Activated CD4-positive, alpha-beta T cell treated with anti-CD3 and anti-CD28 coated beads, Interleukin-2, amount 10 ng/mL, durations not matched to agents 7 days and 5 days (primary cell): Measurements from ENCODE around the gene ARHGEF17. TPM values are rescaled to one million over a fixed set of nuclear protein-coding genes. Genes with fewer than 3 reads are reported as not detected.

Experiments used
- CTCF ChIA-PET: fragments of 350-600 bp; sonication (Branson Sonifier 250); formaldehyde crosslinking; loops from one replicate; lab custom pipeline; 2021; ENCODE audit warnings: antibody characterized with exemption; lab: Charles Lee
- POLR2A ChIA-PET: fragments of 350-600 bp; sonication (Branson Sonifier 250); formaldehyde crosslinking; loops from one replicate; lab custom pipeline; 2021; ENCODE audit warnings: antibody characterized with exemption; lab: Charles Lee
- DNase-seq: peaks from one replicate; pipeline ENCODE4 v3.0.0-alpha.2; 2020
- H3K27ac Mint-ChIP-seq: one replicate; pipeline ENCODE4 v1.8.0; 2021; ENCODE audit warnings: mild to moderate bottlenecking, moderate library complexity, mixed read lengths
- H3K27me3 Mint-ChIP-seq: one replicate; pipeline ENCODE4 v1.8.0; 2021; ENCODE audit warnings: mixed read lengths
- H3K36me3 Mint-ChIP-seq: one replicate; pipeline ENCODE4 v1.8.0; 2021; ENCODE audit warnings: low read depth, mixed read lengths
- H3K4me1 Mint-ChIP-seq: one replicate; pipeline ENCODE4 v1.8.0; 2021; ENCODE audit warnings: mixed read lengths
- H3K4me3 Mint-ChIP-seq: one replicate; pipeline ENCODE4 v1.8.0; 2021; ENCODE audit warnings: mild to moderate bottlenecking, moderate library complexity, mixed read lengths
- H3K9me3 Mint-ChIP-seq: one replicate; pipeline ENCODE4 v1.8.0; 2021; ENCODE audit warnings: mixed read lengths
- total RNA-seq, 2 experiments: library from RNA; stranded (reverse); gene quantifications; one replicate each; pipeline ENCODE4 v1.2.3, GENCODE V29; 2021

ARHGEF17 gene
- total RNA-seq, 2 experiments from 2014 or later = not detected

DNA sequence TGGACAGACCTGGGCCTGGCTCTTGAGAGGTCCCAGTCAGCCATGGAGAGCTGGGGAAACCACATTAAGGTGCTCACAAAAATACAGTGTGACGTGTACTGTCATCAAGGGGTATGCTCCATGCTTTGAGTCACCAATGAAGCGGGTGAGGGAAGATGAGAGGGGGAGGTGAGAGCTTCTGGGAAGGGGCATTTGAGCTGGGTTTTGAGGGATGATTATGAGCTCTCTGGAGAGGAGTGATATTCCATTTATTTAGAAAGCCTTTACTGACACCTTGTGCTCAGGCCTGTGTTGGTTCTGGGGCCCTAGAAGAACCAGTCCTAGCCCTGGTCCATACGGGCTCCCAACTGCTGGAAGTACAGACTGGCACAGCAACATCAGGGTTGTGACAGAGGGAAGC, 10.4 kb upstream of the ARHGEF17 start:
- ChIA-PET POLR2A (no interaction called here), CTCF (interaction anchor here (0.8 to 2.4 kb wide), 7 partner anchors 9 to 95 kb away, joined by 3 to 7 read pairs (median 5); no protein-coding TSS in a partner anchor)
- Mint-ChIP-seq H3K27me3 (peaks cover 4% of the 10 kb centered on the region), H3K36me3 (no peaks in the 10 kb centered on the region), H3K4me3 (no peak overlapping the region), H3K9me3 (no peaks in the 10 kb centered on the region), H3K4me1 (no peaks in the 10 kb centered on the region), H3K27ac (no peak overlapping the region)
- no peak for DNase-seq

DNA sequence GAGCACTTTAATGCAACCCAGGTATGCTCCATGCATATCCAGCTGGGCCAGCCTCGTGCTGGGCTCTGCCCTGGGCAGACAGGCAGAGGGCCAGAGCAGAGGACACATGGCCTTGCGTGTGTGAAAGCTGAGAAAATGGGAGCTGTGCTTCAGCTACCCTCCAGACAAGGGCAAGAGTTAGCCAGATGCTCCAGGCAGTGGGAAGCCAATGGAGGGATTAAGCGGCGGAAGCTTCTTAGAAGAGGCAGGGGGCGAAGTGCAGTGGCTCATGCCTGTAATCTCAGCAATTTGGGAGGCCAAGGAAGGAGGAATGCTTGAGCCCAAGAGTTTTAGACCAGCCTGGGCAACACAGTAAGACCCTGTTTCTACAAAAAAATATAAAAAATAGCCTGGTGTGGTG, 9.8 kb upstream of the ARHGEF17 start:
- no peak overlapping the region for H3K4me3 Mint-ChIP-seq
- H3K27me3 Mint-ChIP-seq = peaks cover 9% of the 10 kb centered on the region
- no peaks in the 10 kb centered on the region for H3K36me3 Mint-ChIP-seq
- no peak overlapping the region for H3K27ac Mint-ChIP-seq
- no peaks in the 10 kb centered on the region for H3K4me1 Mint-ChIP-seq
- DNase-seq = no peak
- H3K9me3 Mint-ChIP-seq = no peaks in the 10 kb centered on the region
- ChIA-PET CTCF (interaction anchor here (0.6 to 2.4 kb wide), 7 partner anchors 8 to 772 kb away, joined by 3 to 7 read pairs (median 5); partner anchors contain the start of gene ARHGEF17), POLR2A (no interaction called here)

DNA sequence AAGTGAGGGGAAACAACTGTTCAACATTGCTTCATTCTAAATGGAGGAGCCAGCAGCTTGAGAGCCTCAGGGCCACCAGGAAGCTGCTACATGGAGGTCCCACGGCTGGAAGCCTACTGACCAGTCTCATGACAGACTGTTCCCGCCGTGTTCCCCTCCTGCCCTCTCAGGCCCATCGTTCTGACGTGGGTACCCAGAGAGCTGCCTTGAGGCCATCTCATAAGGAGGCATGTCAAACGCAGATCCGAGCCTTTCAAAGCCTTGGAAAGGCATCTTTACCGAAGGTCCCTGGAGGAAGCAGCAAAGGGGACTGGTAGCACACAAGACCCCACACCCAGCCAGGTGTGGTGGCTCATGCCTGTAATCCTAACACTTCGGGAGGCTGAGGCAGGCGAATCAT, 8.3 kb upstream of the ARHGEF17 start:
- no peaks in the 10 kb centered on the region for H3K9me3 Mint-ChIP-seq
- H3K36me3 Mint-ChIP-seq = no peaks in the 10 kb centered on the region
- H3K27ac Mint-ChIP-seq = no peak overlapping the region
- no peak for DNase-seq
- peaks cover 9% of the 10 kb centered on the region for H3K27me3 Mint-ChIP-seq
- POLR2A ChIA-PET = no interaction called here
- CTCF ChIA-PET = interaction anchor here (0.8 to 2.4 kb wide), 3 partner anchors 13 to 36 kb away, joined by 3 to 7 read pairs (median 4); no protein-coding TSS in a partner anchor
- H3K4me3 Mint-ChIP-seq = no peak overlapping the region
- H3K4me1 Mint-ChIP-seq = no peaks in the 10 kb centered on the region

DNA sequence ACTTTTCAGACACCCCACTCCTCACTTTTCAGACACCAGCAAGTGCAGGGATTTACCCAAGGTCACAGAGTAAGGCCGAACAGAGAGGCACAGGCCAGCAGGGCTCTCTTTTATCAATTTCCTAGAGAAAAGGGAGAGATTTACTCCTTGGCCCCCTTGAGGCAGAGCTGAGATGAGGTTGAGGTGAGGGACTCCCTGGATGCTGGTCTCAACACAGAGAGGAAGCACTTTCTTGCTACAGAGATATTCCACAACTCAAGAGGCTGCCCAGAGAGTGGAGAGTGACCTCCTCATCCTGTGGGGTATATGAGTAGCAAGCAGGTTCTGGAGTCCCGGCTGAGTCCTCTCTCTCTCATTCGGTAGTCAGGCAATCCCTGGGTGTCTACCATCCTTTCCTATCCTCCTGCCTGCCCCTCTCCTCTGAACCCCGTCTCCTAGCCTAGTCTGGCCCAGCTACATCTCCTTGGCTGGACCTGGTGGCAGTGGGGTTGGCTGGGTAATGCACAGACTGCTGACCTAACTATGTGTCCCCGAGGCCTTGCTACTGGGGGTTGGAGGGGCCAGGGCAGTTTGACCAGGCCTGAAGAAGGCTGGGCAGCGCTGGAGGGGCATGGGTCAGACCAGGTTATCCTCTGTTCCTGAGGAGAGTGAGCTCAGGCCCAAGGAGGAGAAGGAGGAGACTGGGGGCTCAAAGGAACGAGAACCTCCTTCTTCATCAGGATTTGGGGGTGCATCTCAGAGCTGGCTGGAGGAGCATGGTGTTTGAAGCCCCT, 1.8 kb upstream of the ARHGEF17 start:
- peak overlapping the region; percentile 19 for H3K4me3 Mint-ChIP-seq
- POLR2A ChIA-PET = no interaction called here
- peaks cover 41% of the 10 kb centered on the region for H3K27me3 Mint-ChIP-seq
- DNase-seq = no peak
- H3K36me3 Mint-ChIP-seq = no peaks in the 10 kb centered on the region
- H3K27ac Mint-ChIP-seq = no peak overlapping the region
- CTCF ChIA-PET = interaction anchor here (0.5 to 2.2 kb wide), 19 partner anchors 9 to 341 kb away, joined by 3 to 11 read pairs (median 3); no protein-coding TSS in a partner anchor
- H3K9me3 Mint-ChIP-seq = no peaks in the 10 kb centered on the region
- H3K4me1 Mint-ChIP-seq = peaks cover 6% of the 10 kb centered on the region

DNA sequence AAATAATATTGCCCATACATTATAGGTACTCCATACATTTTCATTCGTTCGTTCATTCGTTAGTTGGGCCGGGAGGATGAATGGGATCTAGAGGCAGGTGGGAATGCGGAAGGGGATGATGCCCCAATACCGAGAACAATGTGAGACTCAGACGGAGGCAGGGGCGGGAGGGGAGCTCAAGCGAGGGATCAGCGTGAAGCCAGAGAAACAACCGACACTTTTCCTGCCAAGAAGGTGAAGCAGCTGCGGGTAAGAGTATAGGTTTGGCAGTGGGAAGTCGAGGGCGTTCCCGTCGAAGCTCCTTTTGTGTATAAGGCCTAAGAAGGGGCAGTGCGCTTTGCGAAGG, 1.1 kb upstream of the ARHGEF17 start:
- Mint-ChIP-seq H3K9me3 (no peaks in the 10 kb centered on the region), H3K4me1 (peaks cover 6% of the 10 kb centered on the region), H3K36me3 (no peaks in the 10 kb centered on the region), H3K27ac (no peak overlapping the region), H3K27me3 (peaks cover 41% of the 10 kb centered on the region), H3K4me3 (peak overlapping the region; percentile 81)
- DNase-seq = no peak
- CTCF ChIA-PET = interaction anchor here (0.6 to 2.2 kb wide), 17 partner anchors 9 to 104 kb away, joined by 3 to 11 read pairs (median 3); no protein-coding TSS in a partner anchor
- POLR2A ChIA-PET = no interaction called here

DNA sequence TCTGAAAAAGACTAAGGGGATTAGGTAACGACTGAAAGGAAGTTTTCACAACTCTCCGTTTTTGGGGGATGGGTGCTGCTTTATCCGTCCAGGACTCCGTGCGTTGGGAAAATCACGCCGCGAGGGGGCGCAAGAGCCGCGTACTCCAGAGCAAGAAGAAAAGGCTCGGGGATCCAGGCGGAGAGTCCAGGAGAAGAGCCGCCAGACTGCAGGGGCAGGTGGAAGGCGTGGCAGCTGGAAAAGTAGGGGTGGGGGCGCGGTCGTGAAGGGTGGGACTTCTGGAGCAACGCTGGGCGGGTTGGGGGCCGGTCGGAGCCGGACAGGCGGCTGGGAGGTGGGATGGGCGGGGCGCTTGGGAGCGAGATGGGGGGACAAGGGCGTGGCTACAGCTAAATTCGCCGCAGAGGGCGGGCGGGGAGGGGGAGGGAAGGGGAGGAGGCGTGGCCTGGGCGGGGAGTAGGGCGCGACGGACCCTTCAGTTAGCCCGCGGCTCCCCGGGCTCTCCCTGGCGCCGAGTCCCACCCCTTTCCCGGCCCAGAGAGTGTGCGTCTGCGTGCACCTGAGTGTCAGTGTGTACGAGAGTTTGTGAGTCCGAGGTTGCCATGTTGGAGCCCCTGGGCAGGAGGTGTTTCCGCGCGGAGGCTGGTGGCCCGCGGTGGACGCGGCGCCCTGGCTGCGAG, 613 bp upstream of the ARHGEF17 start:
- peak; percentile 90 for DNase-seq

DNA sequence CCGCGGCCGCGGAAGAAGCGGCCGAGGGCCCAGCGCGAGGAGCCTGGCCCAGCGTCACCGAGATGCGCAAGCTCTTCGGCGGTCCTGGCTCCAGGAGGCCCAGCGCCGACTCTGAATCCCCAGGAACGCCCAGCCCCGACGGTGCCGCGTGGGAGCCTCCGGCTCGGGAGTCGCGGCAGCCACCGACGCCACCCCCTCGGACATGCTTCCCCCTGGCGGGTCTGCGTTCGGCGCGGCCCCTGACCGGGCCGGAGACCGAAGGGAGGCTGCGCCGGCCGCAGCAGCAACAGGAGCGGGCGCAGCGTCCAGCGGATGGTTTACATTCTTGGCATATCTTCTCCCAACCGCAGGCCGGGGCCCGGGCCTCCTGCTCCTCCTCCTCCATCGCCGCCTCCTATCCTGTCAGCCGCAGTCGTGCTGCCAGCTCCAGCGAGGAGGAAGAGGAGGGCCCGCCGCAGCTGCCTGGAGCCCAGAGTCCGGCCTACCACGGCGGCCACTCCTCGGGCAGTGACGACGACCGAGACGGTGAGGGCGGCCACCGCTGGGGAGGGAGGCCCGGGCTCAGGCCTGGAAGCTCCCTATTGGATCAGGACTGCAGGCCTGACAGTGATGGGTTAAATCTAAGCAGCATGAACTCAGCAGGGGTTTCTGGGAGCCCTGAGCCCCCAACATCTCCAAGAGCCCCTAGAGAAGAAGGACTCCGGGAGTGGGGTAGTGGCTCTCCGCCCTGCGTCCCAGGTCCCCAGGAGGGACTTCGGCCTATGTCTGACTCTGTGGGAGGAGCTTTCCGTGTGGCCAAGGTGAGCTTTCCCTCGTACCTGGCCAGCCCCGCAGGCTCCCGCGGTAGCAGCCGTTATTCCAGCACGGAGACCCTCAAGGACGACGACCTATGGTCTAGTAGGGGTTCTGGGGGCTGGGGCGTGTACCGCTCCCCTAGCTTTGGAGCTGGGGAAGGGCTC, 1.2 kb downstream of the ARHGEF17 start:
- ChIA-PET CTCF (interaction anchor here (1.0 to 2.7 kb wide), 7 partner anchors 10 to 138 kb away, joined by 3 to 13 read pairs (median 3); no protein-coding TSS in a partner anchor), POLR2A (no interaction called here)
- H3K4me1 Mint-ChIP-seq = peaks cover 17% of the 10 kb centered on the region
- no peaks in the 10 kb centered on the region for H3K36me3 Mint-ChIP-seq
- H3K27ac Mint-ChIP-seq = no peak overlapping the region
- no peaks in the 10 kb centered on the region for H3K9me3 Mint-ChIP-seq
- no peak overlapping the region for H3K4me3 Mint-ChIP-seq
- H3K27me3 Mint-ChIP-seq = peaks cover 36% of the 10 kb centered on the region
- DNase-seq = no peak

More for the DNA sequence above, 613 bp upstream of the ARHGEF17 start:
- Mint-ChIP-seq H3K36me3 (no peaks in the 10 kb centered on the region), H3K27ac (no peak overlapping the region), H3K27me3 (peaks cover 41% of the 10 kb centered on the region), H3K4me3 (peak overlapping the region; percentile 81), H3K9me3 (no peaks in the 10 kb centered on the region), H3K4me1 (peaks cover 6% of the 10 kb centered on the region)
- ChIA-PET POLR2A (no interaction called here), CTCF (interaction anchor here (0.6 to 2.2 kb wide), 16 partner anchors 10 to 103 kb away, joined by 3 to 11 read pairs (median 4); no protein-coding TSS in a partner anchor)

DNA sequence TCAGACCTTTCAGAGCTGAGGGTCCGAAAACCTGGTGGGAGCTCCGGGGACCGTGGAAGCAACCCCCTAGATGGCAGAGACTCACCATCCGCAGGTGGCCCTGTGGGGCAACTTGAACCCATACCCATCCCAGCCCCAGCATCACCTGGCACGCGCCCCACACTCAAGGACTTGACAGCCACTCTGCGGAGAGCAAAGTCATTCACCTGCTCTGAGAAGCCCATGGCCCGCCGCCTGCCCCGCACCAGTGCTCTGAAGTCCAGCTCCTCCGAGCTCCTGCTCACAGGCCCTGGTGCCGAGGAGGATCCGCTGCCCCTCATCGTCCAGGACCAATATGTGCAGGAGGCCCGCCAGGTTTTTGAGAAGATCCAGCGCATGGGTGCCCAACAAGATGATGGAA, 2.0 kb downstream of the ARHGEF17 start:
- CTCF ChIA-PET = interaction anchor here (1.1 to 2.7 kb wide), 3 partner anchors 9 to 67 kb away, joined by 3 to 13 read pairs (median 3); no protein-coding TSS in a partner anchor
- H3K36me3 Mint-ChIP-seq = no peaks in the 10 kb centered on the region
- H3K27ac Mint-ChIP-seq = no peak overlapping the region
- no peak for DNase-seq
- H3K4me1 Mint-ChIP-seq = peaks cover 21% of the 10 kb centered on the region
- no peak overlapping the region for H3K4me3 Mint-ChIP-seq
- POLR2A ChIA-PET = no interaction called here
- H3K9me3 Mint-ChIP-seq = no peaks in the 10 kb centered on the region
- peaks cover 31% of the 10 kb centered on the region for H3K27me3 Mint-ChIP-seq

DNA sequence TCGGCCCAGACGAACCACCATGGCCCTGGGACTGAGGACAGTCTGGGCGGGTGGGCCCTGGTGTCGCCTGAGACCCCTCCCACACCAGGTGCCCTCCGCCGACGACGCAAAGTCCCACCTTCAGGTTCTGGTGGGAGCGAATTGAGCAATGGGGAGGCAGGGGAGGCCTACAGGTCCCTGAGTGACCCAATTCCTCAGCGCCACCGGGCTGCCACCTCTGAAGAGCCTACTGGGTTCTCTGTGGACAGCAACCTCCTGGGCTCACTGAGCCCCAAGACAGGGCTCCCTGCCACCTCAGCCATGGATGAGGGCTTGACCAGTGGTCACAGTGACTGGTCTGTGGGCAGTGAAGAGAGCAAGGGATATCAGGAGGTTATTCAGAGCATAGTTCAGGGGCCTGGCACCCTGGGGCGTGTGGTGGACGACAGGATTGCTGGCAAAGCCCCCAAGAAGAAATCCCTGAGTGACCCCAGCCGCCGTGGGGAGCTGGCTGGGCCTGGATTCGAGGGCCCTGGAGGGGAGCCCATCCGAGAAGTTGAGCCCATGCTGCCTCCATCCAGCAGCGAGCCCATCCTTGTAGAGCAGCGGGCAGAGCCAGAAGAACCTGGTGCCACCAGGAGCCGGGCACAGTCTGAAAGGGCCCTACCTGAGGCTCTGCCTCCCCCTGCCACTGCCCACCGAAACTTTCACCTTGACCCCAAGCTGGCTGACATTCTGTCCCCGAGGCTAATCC, 2.8 kb downstream of the ARHGEF17 start:
- no peaks in the 10 kb centered on the region for H3K9me3 Mint-ChIP-seq
- POLR2A ChIA-PET = no interaction called here
- peaks cover 21% of the 10 kb centered on the region for H3K4me1 Mint-ChIP-seq
- CTCF ChIA-PET = interaction anchor here (1.3 to 2.7 kb wide), 3 partner anchors 9 to 25 kb away, joined by 3 to 13 read pairs (median 8); no protein-coding TSS in a partner anchor
- no peaks in the 10 kb centered on the region for H3K36me3 Mint-ChIP-seq
- H3K4me3 Mint-ChIP-seq = no peak overlapping the region
- no peak for DNase-seq
- H3K27ac Mint-ChIP-seq = no peak overlapping the region
- H3K27me3 Mint-ChIP-seq = peaks cover 24% of the 10 kb centered on the region

DNA sequence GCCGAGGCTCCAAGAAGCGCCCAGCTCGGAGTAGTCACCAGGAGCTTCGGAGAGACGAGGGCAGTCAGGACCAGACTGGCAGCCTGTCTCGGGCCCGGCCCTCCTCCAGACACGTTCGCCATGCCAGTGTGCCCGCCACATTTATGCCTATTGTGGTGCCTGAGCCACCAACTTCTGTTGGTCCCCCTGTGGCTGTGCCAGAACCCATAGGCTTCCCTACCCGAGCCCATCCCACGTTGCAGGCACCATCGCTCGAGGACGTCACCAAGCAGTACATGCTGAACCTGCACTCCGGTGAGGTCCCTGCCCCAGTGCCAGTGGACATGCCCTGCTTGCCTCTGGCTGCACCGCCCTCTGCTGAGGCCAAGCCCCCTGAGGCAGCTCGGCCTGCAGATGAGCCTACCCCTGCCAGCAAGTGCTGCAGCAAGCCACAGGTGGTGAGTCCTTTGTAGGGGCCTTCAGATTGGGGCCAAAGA, 3.4 kb downstream of the ARHGEF17 start:
- Mint-ChIP-seq H3K4me3 (no peak overlapping the region), H3K27ac (no peak overlapping the region), H3K27me3 (peaks cover 25% of the 10 kb centered on the region), H3K4me1 (peaks cover 21% of the 10 kb centered on the region), H3K9me3 (no peaks in the 10 kb centered on the region), H3K36me3 (no peaks in the 10 kb centered on the region)
- CTCF ChIA-PET = interaction anchor here (1.3 to 1.8 kb wide), 2 partner anchors 8 to 24 kb away, joined by 3 to 8 read pairs; no protein-coding TSS in a partner anchor
- POLR2A ChIA-PET = no interaction called here
- no peak for DNase-seq

DNA sequence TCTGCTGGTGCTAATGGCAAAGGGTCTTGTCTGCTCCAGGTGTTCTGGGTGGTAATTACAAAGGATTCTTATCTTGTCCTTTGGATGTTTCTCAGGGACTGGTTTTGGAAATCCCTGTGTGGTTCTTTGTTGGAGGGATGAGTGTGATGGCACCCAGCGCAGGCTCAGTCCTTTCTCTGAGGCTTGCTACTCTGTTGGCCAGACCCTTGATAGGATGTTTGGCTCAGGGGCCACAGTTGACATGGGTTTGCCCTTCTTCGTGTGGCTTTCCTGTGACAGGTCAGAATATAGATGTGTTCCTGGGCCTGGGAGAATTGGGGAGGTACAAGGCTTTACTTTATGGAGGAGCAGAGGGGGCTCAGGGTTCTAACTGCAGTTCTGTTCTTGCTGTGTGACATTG, 4.0 kb downstream of the ARHGEF17 start:
- Mint-ChIP-seq H3K9me3 (no peaks in the 10 kb centered on the region), H3K4me1 (peaks cover 18% of the 10 kb centered on the region), H3K27ac (no peak overlapping the region), H3K36me3 (no peaks in the 10 kb centered on the region), H3K27me3 (peaks cover 21% of the 10 kb centered on the region), H3K4me3 (no peak overlapping the region)
- ChIA-PET POLR2A (no interaction called here), CTCF (interaction anchor here (1.3 kb wide), 1 partner anchor 24 kb away, joined by 8 read pairs; no protein-coding TSS in a partner anchor)
- DNase-seq = no peak
